Activated naive CD8-positive, alpha-beta T cell (primary cell): Measurements from ENCODE around the gene KMT2E.

Source experiments
- H3K27ac Mint-ChIP-seq: one replicate; pipeline ENCODE4 v1.8.0; 2021; ENCODE audit warnings: mixed read lengths
- H3K27me3 Mint-ChIP-seq: one replicate; pipeline ENCODE4 v1.8.0; 2021; ENCODE audit warnings: mixed read lengths
- H3K36me3 Mint-ChIP-seq: one replicate; pipeline ENCODE4 v1.8.0; 2021; ENCODE audit warnings: mixed read lengths
- H3K4me1 Mint-ChIP-seq: one replicate; pipeline ENCODE4 v1.8.0; 2021; ENCODE audit warnings: low read depth, mixed read lengths
- H3K4me3 Mint-ChIP-seq: one replicate; pipeline ENCODE4 v1.8.0; 2021; ENCODE audit warnings: mild to moderate bottlenecking, mixed read lengths
- H3K9me3 Mint-ChIP-seq: one replicate; pipeline ENCODE4 v1.8.0; 2021; ENCODE audit warnings: low read depth, mixed read lengths

Gene KMT2E

DNA sequence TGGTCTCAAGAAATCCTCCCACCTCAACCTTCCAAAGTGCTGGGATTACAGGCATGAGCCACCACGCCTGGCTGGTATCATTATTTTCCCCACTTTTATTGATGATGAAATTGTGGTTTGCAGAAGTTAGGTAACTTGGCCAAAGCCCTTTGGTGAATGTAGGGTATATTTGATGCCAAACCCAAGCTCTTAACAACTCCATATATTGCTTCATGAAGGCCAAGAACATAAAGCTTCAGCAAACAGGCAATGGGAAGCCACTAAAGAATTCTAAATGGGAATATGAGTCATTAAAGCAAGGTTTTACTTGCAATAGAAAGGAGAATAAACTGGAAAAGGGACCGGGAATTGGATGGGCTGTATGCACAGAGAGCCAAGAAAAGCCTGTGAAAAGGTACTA, 142.7 kb downstream of the KMT2E start:
- no peaks in the 10 kb centered on the region for H3K27me3 Mint-ChIP-seq
- H3K4me1 Mint-ChIP-seq: peaks cover 10% of the 10 kb centered on the region
- peaks cover 9% of the 10 kb centered on the region for H3K36me3 Mint-ChIP-seq
- no peak overlapping the region for H3K4me3 Mint-ChIP-seq
- H3K27ac Mint-ChIP-seq: no peak overlapping the region
- H3K9me3 Mint-ChIP-seq: no peaks in the 10 kb centered on the region

DNA sequence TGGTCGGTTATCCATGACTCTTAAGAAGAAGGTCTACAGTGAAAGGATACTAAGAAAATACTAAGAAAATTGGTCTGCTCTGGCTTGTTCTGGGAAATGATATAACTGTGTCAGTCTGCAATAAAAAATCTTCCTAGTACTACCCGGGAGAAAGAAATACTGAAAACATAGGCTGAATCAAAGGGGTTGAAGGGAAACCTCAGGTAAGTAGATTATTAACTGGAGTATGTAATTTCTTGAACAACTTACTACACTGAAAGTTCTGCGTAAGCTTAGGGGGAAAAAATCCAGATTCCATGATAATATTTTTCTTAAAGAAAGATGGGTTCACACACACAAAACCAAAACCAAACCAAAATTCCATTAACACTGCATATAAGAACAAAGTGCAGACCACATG, 143.3 kb downstream of the KMT2E start:
- Mint-ChIP-seq H3K4me3 (no peak overlapping the region), H3K27me3 (no peaks in the 10 kb centered on the region), H3K36me3 (peaks cover 9% of the 10 kb centered on the region), H3K4me1 (peaks cover 10% of the 10 kb centered on the region), H3K9me3 (no peaks in the 10 kb centered on the region), H3K27ac (no peak overlapping the region)

DNA sequence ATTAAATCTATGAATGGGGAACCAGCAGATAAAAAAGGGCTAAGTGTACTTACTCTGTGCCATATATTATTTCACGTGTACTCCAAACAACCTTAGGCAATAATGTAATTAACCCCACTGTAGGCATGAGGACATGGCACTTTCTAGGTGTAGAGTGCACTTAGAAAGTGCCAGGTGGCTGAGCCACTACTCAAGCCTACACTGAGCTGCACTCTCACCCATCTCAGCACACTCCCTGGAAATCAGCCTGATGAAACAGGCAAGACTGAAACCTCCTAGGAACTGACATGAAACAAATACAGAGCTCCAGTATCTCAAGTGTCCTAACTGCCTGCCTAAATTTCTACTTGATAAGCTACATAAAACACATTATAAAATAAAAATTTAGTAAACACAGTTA, 147.4 kb downstream of the KMT2E start:
- H3K27me3 Mint-ChIP-seq: no peaks in the 10 kb centered on the region
- H3K27ac Mint-ChIP-seq: no peak overlapping the region
- peaks cover 26% of the 10 kb centered on the region for H3K36me3 Mint-ChIP-seq
- H3K9me3 Mint-ChIP-seq: no peaks in the 10 kb centered on the region
- H3K4me1 Mint-ChIP-seq: peaks cover 5% of the 10 kb centered on the region
- H3K4me3 Mint-ChIP-seq: no peak overlapping the region
